Heart left ventricle (tissue), 13 donors: ENCODE measurements around the gene HSPE1.

ENCODE experiments used
- CTCF ChIP-seq, 12 donors: fragments of 200-600 bp; sonication (generic) in 4 of 12; IDR thresholded peaks; one replicate each; pipeline versions ENCODE4 v1.5.0 to v1.8.0; 2018 to 2022; ENCODE audit warnings: antibody characterized with exemption in 12 of 12, mild to moderate bottlenecking in 5 of 12
- POLR2A ChIP-seq, 2 donors: fragments of 450-650 bp; IDR thresholded peaks; one replicate each; pipeline ENCODE4 v1.6.1; 2017; ENCODE audit warnings: antibody characterized with exemption in 2 of 2, mild to moderate bottlenecking in 2 of 2, moderate library complexity in 2 of 2
- donor health status: ischemic (EF 13 %, LVEDD 7.1; RV severe dilation, severe dysfunction).
- donor health status: DM: no; HTN: yes; CAD: no.
- donor health status: DM: no; HTN: no; CAD: no.
- donor health status: ischemic (EF 25% LVEDD 6.9; RV normal size, moderate dysfunction).
- donor health status: ischemic (EF 25% LVEDD 5.7; RV mildly dilated, moderate dysfunction).
- donor health status: ischemic (EF 35%, LVEDD 5.7; RV mildly dilated, moderate dysfunction).
- donor health status: nonischemic (EF 11% LVEDD 7.7; RV severe dilation, severe dysfunction).
- donor health status: DM: yes; HTN: yes; CAD: no.
- donor health status: PGD.
- donor health status: ischemic (EF 29% LVEDD 5.4; RV normal size, mild dysfunction).
- donor health status: nonischemic (EF 23%, LVEDD 6.1; RV moderate dilation, normal function).

DNA sequence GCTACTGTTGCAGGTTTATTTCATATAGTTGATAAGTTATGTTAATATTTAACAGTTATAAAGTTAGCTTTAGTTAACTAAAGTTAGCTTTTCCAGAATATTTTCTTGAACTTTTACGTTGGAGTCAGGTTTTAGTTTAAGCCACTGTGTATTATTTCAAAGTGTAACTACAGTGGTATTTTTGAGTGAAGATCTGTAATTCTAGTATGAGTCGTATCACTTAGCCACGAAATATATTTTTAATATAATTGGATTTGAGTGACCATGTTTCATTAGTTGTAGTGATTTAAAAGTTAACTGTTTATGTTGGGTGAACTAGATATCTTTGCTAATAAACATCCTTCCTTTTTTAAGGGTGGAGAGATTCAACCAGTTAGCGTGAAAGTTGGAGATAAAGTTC lies 2.5 kb downstream of the HSPE1 start:
- no peak for TF ChIP-seq CTCF (IDR thresholded peaks at IDR 0.05)
- TF ChIP-seq POLR2A (IDR thresholded peaks at IDR 0.05) = no peak
